ENCODE data around the gene CELF1.

CELF1 gene

DNA sequence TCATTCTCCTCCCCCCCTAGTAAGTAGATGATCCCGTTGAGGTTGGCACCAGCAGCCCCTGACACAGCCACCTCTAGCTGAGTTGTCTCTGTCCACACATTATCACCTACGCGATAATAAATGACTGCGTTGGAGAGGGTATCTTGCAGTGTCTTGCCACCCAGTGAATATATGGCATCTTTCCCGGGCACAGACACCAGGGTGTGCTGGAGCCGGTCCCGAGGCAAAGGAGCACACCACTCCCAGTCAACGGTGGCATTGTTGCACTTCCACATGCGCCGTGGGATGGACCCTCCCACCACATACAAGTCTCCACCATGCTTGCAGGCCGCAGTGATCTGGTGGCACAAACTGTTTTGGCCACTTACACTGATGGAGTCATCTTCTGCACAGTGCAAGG lies 20.4 kb upstream of the CELF1 start:
- Histone ChIP-seq H3K4me3 (no peak overlapping the region), H3K27ac (no peak overlapping the region)
- DNase-seq (ENCODE audit: low spot score), result no peak
- no peak for TF ChIP-seq CTCF (IDR thresholded peaks at IDR 0.05)

- no peak overlapping the region for H3K27ac ChIP-seq
- no peak for DNase-seq (ENCODE audit: low spot score)
- H3K4me3 ChIP-seq, result no peak overlapping the region
- no peak for TF ChIP-seq CTCF (IDR thresholded peaks at IDR 0.05)
Observed at GRCh38 chr11:47572715-47573255, 19.9 kb upstream of the CELF1 start.

DNA sequence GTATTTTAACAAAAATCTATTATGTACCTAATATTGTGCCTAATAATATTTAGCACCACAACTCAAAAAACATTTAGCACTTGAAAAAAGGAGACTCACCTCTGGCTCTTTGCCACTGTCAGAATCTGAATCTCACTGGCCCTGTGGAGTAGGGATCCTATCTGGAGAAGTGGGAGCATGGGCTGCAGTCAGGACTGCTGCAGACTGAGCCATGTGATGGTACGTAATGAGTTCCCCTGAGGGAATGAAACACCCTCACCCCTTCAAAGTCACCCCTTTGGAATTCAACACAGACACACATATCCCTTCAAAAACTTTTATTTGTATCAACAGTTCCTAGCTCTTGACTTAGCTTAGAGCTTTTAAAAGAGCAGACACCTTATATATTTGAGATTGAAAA lies 19.0 kb upstream of the CELF1 start:
- no peak overlapping the region for H3K27ac ChIP-seq
- H3K4me3 ChIP-seq, result no peak overlapping the region
- no peak for TF ChIP-seq CTCF (IDR thresholded peaks at IDR 0.05)
- no peak for DNase-seq (ENCODE audit: low spot score)

DNA sequence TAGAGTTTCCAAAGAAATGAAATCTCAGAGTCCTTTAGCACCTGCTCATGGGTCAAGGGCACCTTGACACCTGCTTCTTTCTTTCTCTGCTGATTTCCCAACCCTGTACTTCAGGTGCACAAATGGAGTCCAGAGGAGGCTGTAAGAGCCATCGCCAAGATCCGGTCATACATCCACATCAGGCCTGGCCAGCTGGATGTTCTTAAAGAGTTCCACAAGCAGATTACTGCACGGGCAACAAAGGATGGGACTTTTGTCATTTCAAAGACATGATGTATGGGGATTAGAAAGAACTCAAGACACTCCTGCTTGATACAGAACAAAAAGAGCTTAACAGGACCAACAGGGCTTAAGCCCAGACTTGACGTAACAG lies 18.4 kb upstream of the CELF1 start:
- TF ChIP-seq CTCF (IDR thresholded peaks at IDR 0.05), result no peak
- no peak overlapping the region for H3K4me3 ChIP-seq
- H3K27ac ChIP-seq, result no peak overlapping the region
- DNase-seq (ENCODE audit: low spot score), result no peak

- DNase-seq (ENCODE audit: low spot score), result no peak
- no peak for TF ChIP-seq CTCF (IDR thresholded peaks at IDR 0.05)
- Histone ChIP-seq H3K27ac (no peak overlapping the region), H3K4me3 (no peak overlapping the region)
Observed at GRCh38 chr11:47570651-47571356, 17.9 kb upstream of the CELF1 start.

DNA sequence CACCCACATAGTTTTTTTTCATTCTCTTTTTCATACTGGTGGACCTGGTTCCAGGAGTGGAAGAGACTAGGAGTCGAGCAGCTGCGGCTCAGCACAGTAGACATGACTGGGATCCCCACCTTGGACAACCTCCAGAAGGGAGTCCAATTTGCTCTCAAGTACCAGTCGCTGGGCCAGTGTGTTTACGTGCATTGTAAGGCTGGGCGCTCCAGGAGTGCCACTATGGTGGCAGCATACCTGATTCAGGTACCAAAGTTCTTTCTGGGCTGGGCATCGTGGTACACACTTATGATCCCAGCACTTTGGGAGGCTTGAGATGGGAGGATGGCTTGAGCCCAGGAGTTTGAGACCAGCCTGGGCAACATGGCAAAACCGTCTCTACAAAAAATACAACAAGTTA lies 16.7 kb upstream of the CELF1 start:
- DNase-seq (ENCODE audit: low spot score), result no peak
- Histone ChIP-seq H3K27ac (no peak overlapping the region), H3K4me3 (no peak overlapping the region)
- TF ChIP-seq CTCF (IDR thresholded peaks at IDR 0.05), result no peak

GRCh38 chr11:47566149-47566698 lies 13.3 kb upstream of the CELF1 start:
- H3K4me3 ChIP-seq, result peak overlapping the region; percentile 99
- DNase-seq (ENCODE audit: low spot score), result no peak
- TF ChIP-seq CTCF (IDR thresholded peaks at IDR 0.05), result no peak
- H3K27ac ChIP-seq, result peak overlapping the region; percentile 78 to 93
